NCI-H774 (cell line): ENCODE data around the gene MCRIP1.

Source experiments
- DNase-seq: peaks from one replicate; lab custom pipeline; 2025; lab: John Stamatoyannopoulos, UW

The MCRIP1 gene

GRCh38 chr17:81860756-81861568, 27.9 kb upstream of the MCRIP1 start:
- peak; percentile 100 for DNase-seq

- DNase-seq, result no peak
Observed at GRCh38 chr17:81859906-81860755, 27.0 kb upstream of the MCRIP1 start, which contains the start of gene P4HB. P4HB (minus strand) TSS chr17:81860535; CDS start chr17:81860471, 64 bp downstream.

GRCh38 chr17:81858967-81859905, 26.1 kb upstream of the MCRIP1 start:
- DNase-seq, result no peak

GRCh38 chr17:81858170-81858966, 25.3 kb upstream of the MCRIP1 start:
- DNase-seq, result no peak

GRCh38 chr17:81854974-81855774, 22.1 kb upstream of the MCRIP1 start:
- no peak for DNase-seq

GRCh38 chr17:81852237-81852636, 19.1 kb upstream of the MCRIP1 start:
- DNase-seq, result no peak

- DNase-seq, result no peak
Observed at GRCh38 chr17:81851423-81851822, 18.3 kb upstream of the MCRIP1 start.

- no peak for DNase-seq
Observed at GRCh38 chr17:81849457-81849856, 16.4 kb upstream of the MCRIP1 start.

GRCh38 chr17:81846743-81847689, 13.9 kb upstream of the MCRIP1 start:
- DNase-seq, result no peak

GRCh38 chr17:81845881-81846742, 13.0 kb upstream of the MCRIP1 start:
- no peak for DNase-seq

- no peak for DNase-seq
Observed at GRCh38 chr17:81845361-81845760, 12.3 kb upstream of the MCRIP1 start.

GRCh38 chr17:81844887-81845286, 11.8 kb upstream of the MCRIP1 start:
- no peak for DNase-seq

- no peak for DNase-seq
Observed at GRCh38 chr17:81844327-81844851, 11.3 kb upstream of the MCRIP1 start.

- no peak for DNase-seq
Observed at GRCh38 chr17:81843713-81844326, 10.7 kb upstream of the MCRIP1 start.

GRCh38 chr17:81842725-81843504, 9.8 kb upstream of the MCRIP1 start:
- DNase-seq, result no peak

- DNase-seq, result no peak
Observed at GRCh38 chr17:81842378-81842724, 9.3 kb upstream of the MCRIP1 start.

GRCh38 chr17:81841866-81842265, 8.8 kb upstream of the MCRIP1 start:
- DNase-seq, result no peak
